H1 (cell line): Measurements from ENCODE around the gene CASR.

Experiments used
- ATF3 ChIP-seq: IDR thresholded peaks from 2 replicates; pipeline ENCODE4 v1.6.1; 2011; ENCODE audit warnings: low read depth, mild to moderate bottlenecking, low read length; ENCODE audit not compliant: insufficient read depth
- CBX8 ChIP-seq: fragments of 300-800, 300-1000 bp; sonication (generic); IDR thresholded peaks from 2 replicates; pipeline ENCODE4 v1.7.1; 2016; ENCODE audit warnings: low read depth, low read length, borderline replicate concordance
- EZH2 ChIP-seq: fragments of 200-600 bp; sonication (generic); IDR thresholded peaks from 2 replicates; pipeline ENCODE4 v1.7.1; 2012; ENCODE audit warnings: low read depth, mild to moderate bottlenecking, moderate library complexity, low read length, inconsistent platforms; ENCODE audit not compliant: severe bottlenecking
- KDM4A ChIP-seq: IDR thresholded peaks from one replicate; pipeline ENCODE4 v1.7.1; 2012; ENCODE audit warnings: low read depth, mild to moderate bottlenecking, moderate library complexity, low read length, inconsistent platforms; ENCODE audit not compliant: severe bottlenecking
- POLR2A ChIP-seq, 2 experiments: IDR thresholded peaks; 1 replicate in 1 of 2; 2 replicates in 1 of 2; pipeline ENCODE4 v1.6.1; 2011; ENCODE audit warnings: low read depth in 2 of 2, low read length in 2 of 2, mild to moderate bottlenecking in 2 of 2; ENCODE audit errors: control extremely low read depth in 1 of 2
- RAD21 ChIP-seq, 2 experiments: IDR thresholded peaks in 1 of 2; conservative IDR thresholded peaks in 1 of 2; 2 replicates each; pipeline ENCODE4 v1.6.1; 2011; ENCODE audit warnings: low read depth in 2 of 2, low read length in 2 of 2, improper control_type of control experiment in 1 of 2, inconsistent platforms in 1 of 2, mild to moderate bottlenecking in 1 of 2, moderate library complexity in 1 of 2
- SUZ12 ChIP-seq: fragments of 200-600 bp; sonication (generic); IDR thresholded peaks from 2 replicates; pipeline ENCODE4 v1.6.1; 2012; ENCODE audit warnings: mild to moderate bottlenecking, inconsistent platforms, low read length, moderate library complexity, mixed read lengths
- ZNF274 ChIP-seq: IDR thresholded peaks from 2 replicates; pipeline ENCODE4 v1.7.0; 2012; ENCODE audit warnings: low read length, borderline replicate concordance; ENCODE audit errors: extremely low read depth
- TF ChIP-seq, protein P1 (sequence below), 3 experiments: IDR thresholded peaks; 1 replicate in 2 of 3; 2 replicates in 1 of 3; pipeline versions ENCODE4 v1.5.1 to v1.6.1; 2011; ENCODE audit warnings: low read length in 3 of 3, mild to moderate bottlenecking in 3 of 3, inconsistent platforms in 2 of 3, low read depth in 1 of 3, moderate library complexity in 1 of 3; ENCODE audit not compliant: insufficient read depth in 1 of 3; ENCODE audit errors: control extremely low read depth in 1 of 3

DNA sequence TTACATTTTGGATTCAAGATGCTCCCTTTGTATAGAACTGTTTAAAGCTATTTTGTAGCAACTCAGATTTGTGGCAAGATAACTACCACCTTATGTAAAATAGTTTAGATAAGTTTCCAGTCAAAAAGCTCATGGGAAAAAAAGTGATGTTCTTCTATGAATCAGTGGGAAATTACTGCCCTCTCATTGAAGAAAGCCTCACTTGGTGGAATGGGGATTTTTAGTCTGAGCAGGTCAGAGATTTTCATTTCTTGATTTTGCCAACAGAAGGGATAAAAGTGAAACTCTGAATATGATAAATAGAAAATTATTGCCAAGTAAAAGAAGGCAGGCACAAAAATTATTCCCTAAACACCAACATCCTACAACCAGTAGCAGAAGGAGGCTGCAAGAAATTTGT lies 115.7 kb downstream of the CASR start:
- TF ChIP-seq ATF3: no peak
- TF ChIP-seq POLR2A (IDR thresholded peaks at IDR 0.05; ENCODE audit: control extremely low read depth in 1 of 2, low read depth in 2 of 2, low read length in 2 of 2): no peak
- TF ChIP-seq, protein P1, sequence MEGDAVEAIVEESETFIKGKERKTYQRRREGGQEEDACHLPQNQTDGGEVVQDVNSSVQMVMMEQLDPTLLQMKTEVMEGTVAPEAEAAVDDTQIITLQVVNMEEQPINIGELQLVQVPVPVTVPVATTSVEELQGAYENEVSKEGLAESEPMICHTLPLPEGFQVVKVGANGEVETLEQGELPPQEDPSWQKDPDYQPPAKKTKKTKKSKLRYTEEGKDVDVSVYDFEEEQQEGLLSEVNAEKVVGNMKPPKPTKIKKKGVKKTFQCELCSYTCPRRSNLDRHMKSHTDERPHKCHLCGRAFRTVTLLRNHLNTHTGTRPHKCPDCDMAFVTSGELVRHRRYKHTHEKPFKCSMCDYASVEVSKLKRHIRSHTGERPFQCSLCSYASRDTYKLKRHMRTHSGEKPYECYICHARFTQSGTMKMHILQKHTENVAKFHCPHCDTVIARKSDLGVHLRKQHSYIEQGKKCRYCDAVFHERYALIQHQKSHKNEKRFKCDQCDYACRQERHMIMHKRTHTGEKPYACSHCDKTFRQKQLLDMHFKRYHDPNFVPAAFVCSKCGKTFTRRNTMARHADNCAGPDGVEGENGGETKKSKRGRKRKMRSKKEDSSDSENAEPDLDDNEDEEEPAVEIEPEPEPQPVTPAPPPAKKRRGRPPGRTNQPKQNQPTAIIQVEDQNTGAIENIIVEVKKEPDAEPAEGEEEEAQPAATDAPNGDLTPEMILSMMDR (IDR thresholded peaks at IDR 0.05; ENCODE audit: control extremely low read depth in 1 of 3, insufficient read depth in 1 of 3, low read depth in 1 of 3, low read length in 3 of 3): no peak
- no peak for TF ChIP-seq RAD21 (IDR thresholded peaks at IDR 0.05 in 1 of 2, conservative IDR thresholded peaks at IDR 0.05 in 1 of 2; ENCODE audit: low read depth in 2 of 2, low read length in 2 of 2)
- no peak for TF ChIP-seq SUZ12
- TF ChIP-seq EZH2: no peak
- TF ChIP-seq KDM4A: no peak
- no peak for TF ChIP-seq CBX8
- TF ChIP-seq ZNF274: no peak
